HepG2 (cell line): Measurements from ENCODE around the gene CFHR3. TPM values are rescaled to one million over a fixed set of nuclear protein-coding genes. Genes with fewer than 3 reads are reported as not detected.

ENCODE experiments used
- polyA plus RNA-seq, 8 experiments: library from polyadenylated mRNA; depleted of rRNA in 3 of 8; stranded (reverse) in 7 of 8; unstranded in 1 of 8; fragments of >200 nt; fragmentation: Illumina TruSeq in 4 of 8; extraction: Trizol in 4 of 8; gene quantifications; 2 replicates each; pipeline versions ENCODE4 v1.2.1 to v1.2.3, GENCODE V29; 2011 to 2016; ENCODE audit warnings: low read depth in 4 of 8, missing spikeins in 1 of 8, mixed read lengths in 1 of 8; ENCODE audit not compliant: insufficient read depth in 1 of 8
- total RNA-seq, 5 experiments: library from RNA; depleted of rRNA; stranded (reverse); fragments of >200 nt; fragmentation: Illumina TruSeq; extraction: Trizol; gene quantifications; 2 replicates each; pipeline ENCODE4 v1.2.3, GENCODE V29; 2016; ENCODE audit warnings: low read depth in 1 of 5

CFHR3 gene
- total and polyA plus RNA-seq, 2 of the 13 experiments (the other 11 are each of a cell fraction or from before 2014, with no cell fraction given): not detected

Other genes with a start within 250 kb of the CFHR3 start
- gene KCNT2, start 166.4 kb upstream of the CFHR3 start, total RNA-seq (2016; rRNA removed; fragmentation: Illumina TruSeq; extraction: Trizol): not detected in 2 replicates
- not detected in 2 replicates for gene KCNT2, start 166.4 kb upstream of the CFHR3 start, polyA plus RNA-seq (2011; rRNA removed)
- not detected in 2 replicates for gene CFH, start 122.8 kb upstream of the CFHR3 start, total RNA-seq (2016; rRNA removed; fragmentation: Illumina TruSeq; extraction: Trizol)
- gene CFH, start 122.8 kb upstream of the CFHR3 start, polyA plus RNA-seq (2011; rRNA removed): 0.03 TPM in 1 of 2 replicates, not detected in the other
- gene CFHR1, start 44.9 kb downstream of the CFHR3 start, total RNA-seq (2016; rRNA removed; fragmentation: Illumina TruSeq; extraction: Trizol): not detected in 2 replicates
- not detected in 2 replicates for gene CFHR1, start 44.9 kb downstream of the CFHR3 start, polyA plus RNA-seq (2011; rRNA removed)
- not detected in 2 replicates for gene CFHR4, start 113.2 kb downstream of the CFHR3 start, total RNA-seq (2016; rRNA removed; fragmentation: Illumina TruSeq; extraction: Trizol)
- gene CFHR4, start 113.2 kb downstream of the CFHR3 start, polyA plus RNA-seq (2011; rRNA removed): not detected in 2 replicates
- gene CFHR2, start 168.9 kb downstream of the CFHR3 start, total RNA-seq (2016; rRNA removed; fragmentation: Illumina TruSeq; extraction: Trizol): not detected in 2 replicates
- gene CFHR2, start 168.9 kb downstream of the CFHR3 start, polyA plus RNA-seq (2011; rRNA removed): 0.08 TPM in 1 of 2 replicates, not detected in the other
- gene CFHR5, start 202.7 kb downstream of the CFHR3 start, total RNA-seq (2016; rRNA removed; fragmentation: Illumina TruSeq; extraction: Trizol): not detected in 2 replicates
- gene CFHR5, start 202.7 kb downstream of the CFHR3 start, polyA plus RNA-seq (2011; rRNA removed): not detected in 2 replicates